Measurements from ENCODE around the gene GRM4. TPM values are rescaled to one million over a fixed set of nuclear protein-coding genes. Genes with fewer than 3 reads are reported as not detected.

The GRM4 gene
- total RNA-seq, 1 donor from 2014 or later = not detected

GRCh38 chr6:34096193-34096592 lies 49.7 kb downstream of the GRM4 start:
- DNase-seq (ENCODE audit: low spot score) = no peak
- no peak for ATAC-seq
- intact Hi-C loops (cut with DNase I) = no loop called here

- intact Hi-C loops (cut with DNase I) = no loop called here
- DNase-seq (ENCODE audit: low spot score) (no peak), ATAC-seq (no peak)
Measured at GRCh38 chr6:34095741-34096140, 50.1 kb downstream of the GRM4 start.

GRCh38 chr6:34095136-34095505 lies 50.8 kb downstream of the GRM4 start:
- ATAC-seq (no peak), DNase-seq (ENCODE audit: low spot score) (no peak)
- intact Hi-C loops (cut with DNase I) = no loop called here

GRCh38 chr6:34094474-34095135 lies 51.3 kb downstream of the GRM4 start:
- intact Hi-C loops (cut with DNase I) = no loop called here
- ATAC-seq = no peak
- DNase-seq (ENCODE audit: low spot score) = no peak

- intact Hi-C loops (cut with DNase I) = no loop called here
- ATAC-seq (no peak), DNase-seq (ENCODE audit: low spot score) (no peak)
Measured at GRCh38 chr6:34093854-34094430, 51.9 kb downstream of the GRM4 start.

GRCh38 chr6:34093206-34093605 lies 52.7 kb downstream of the GRM4 start:
- intact Hi-C loops (cut with DNase I) = no loop called here
- ATAC-seq = no peak
- DNase-seq (ENCODE audit: low spot score) = no peak

GRCh38 chr6:34092631-34093030 lies 53.3 kb downstream of the GRM4 start:
- intact Hi-C loops (cut with DNase I) = no loop called here
- DNase-seq (ENCODE audit: low spot score) = no peak
- no peak for ATAC-seq

GRCh38 chr6:34090935-34091334 lies 55.0 kb downstream of the GRM4 start:
- DNase-seq (ENCODE audit: low spot score) = no peak
- ATAC-seq = no peak
- intact Hi-C loops (cut with DNase I) = no loop called here

GRCh38 chr6:34090529-34090928 lies 55.4 kb downstream of the GRM4 start:
- ATAC-seq (no peak), DNase-seq (ENCODE audit: low spot score) (no peak)
- intact Hi-C loops (cut with DNase I) = no loop called here

GRCh38 chr6:34086558-34086957 lies 59.3 kb downstream of the GRM4 start:
- ATAC-seq (no peak), DNase-seq (ENCODE audit: low spot score) (no peak)
- intact Hi-C loops (cut with DNase I) = no loop called here

- ATAC-seq (no peak), DNase-seq (ENCODE audit: low spot score) (no peak)
- intact Hi-C loops (cut with DNase I) = no loop called here
Measured at GRCh38 chr6:34085453-34086170, 60.3 kb downstream of the GRM4 start.

GRCh38 chr6:34084591-34085290 lies 61.1 kb downstream of the GRM4 start:
- DNase-seq (ENCODE audit: low spot score) = no peak
- intact Hi-C loops (cut with DNase I) = no loop called here

GRCh38 chr6:34082864-34083626 lies 62.8 kb downstream of the GRM4 start:
- intact Hi-C loops (cut with DNase I) = no loop called here
- ATAC-seq (no peak), DNase-seq (ENCODE audit: low spot score) (no peak)

More at GRCh38 chr6:34084591-34085290, 61.1 kb downstream of the GRM4 start:
- no peak for ATAC-seq

GRCh38 chr6:34082348-34082747 lies 63.5 kb downstream of the GRM4 start:
- intact Hi-C loops (cut with DNase I) = no loop called here
- DNase-seq (ENCODE audit: low spot score) = no peak
- no peak for ATAC-seq

GRCh38 chr6:34080357-34080756 lies 65.5 kb downstream of the GRM4 start:
- ATAC-seq = no peak
- DNase-seq (ENCODE audit: low spot score) = no peak
- intact Hi-C loops (cut with DNase I) = no loop called here

GRCh38 chr6:34079899-34080298 lies 66.0 kb downstream of the GRM4 start:
- ATAC-seq (no peak), DNase-seq (ENCODE audit: low spot score) (no peak)
- intact Hi-C loops (cut with DNase I) = no loop called here

GRCh38 chr6:34075906-34076305 lies 70.0 kb downstream of the GRM4 start:
- intact Hi-C loops (cut with DNase I) = no loop called here
- no peak for ATAC-seq
- no peak for DNase-seq (ENCODE audit: low spot score)

GRCh38 chr6:34074064-34074742 lies 71.7 kb downstream of the GRM4 start:
- ATAC-seq = no peak
- intact Hi-C loops (cut with DNase I) = no loop called here
- no peak for DNase-seq (ENCODE audit: low spot score)

- DNase-seq (ENCODE audit: low spot score) = no peak
- no peak for ATAC-seq
- intact Hi-C loops (cut with DNase I) = no loop called here
Measured at GRCh38 chr6:34073540-34073939, 72.3 kb downstream of the GRM4 start.
